NCI-H128 (cell line): ENCODE measurements around the gene GABBR2.

Source experiments
- DNase-seq: peaks from one replicate; lab custom pipeline; 2025; ENCODE audit not compliant: unreplicated experiment; lab: John Stamatoyannopoulos, UW

GABBR2 gene

DNA sequence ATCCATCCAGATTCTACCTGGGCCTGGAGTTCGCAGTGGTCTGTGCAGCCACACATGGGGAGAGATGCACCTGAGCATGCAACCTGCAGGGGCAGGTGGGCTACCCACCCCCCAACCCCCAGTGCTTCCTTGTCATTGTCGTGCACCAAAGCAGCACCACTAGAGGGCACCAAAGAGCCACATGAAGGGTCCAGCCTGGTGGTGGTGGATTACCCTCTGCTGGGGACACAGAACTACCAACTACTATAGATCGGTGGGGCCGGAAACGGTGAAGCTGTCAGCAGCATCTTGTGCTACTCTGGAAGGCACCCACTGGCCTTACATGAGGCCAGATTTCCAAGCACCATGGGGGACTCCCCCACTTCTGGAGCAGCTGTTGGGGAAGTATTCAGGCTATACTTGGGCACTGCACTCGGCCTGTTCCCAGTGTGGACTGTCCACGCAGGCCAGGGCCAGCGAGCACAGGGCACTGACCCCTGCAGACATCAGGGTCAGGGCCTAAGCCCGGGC is 393.1 kb downstream of the GABBR2 start:
- peak; percentile 83 for DNase-seq

DNA sequence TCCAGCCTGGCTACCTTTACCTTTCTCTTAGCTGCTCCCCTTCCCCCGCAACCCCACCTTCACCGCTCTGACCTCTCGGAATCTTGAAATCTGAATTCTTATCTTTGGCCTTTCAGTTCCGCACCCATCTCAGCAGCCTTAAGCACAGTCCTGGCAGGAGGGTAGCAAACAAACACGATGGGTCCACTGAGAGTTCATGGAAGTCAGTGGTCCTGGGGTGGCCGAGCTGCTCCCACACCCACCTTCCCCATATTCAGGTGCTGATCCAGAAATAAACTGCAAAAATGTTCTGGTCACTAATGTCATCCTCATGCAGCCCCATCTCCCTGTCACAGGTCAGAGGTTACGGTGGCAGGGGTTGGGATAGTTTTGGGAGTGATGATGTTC is 393.7 kb downstream of the GABBR2 start:
- no peak for DNase-seq

DNA sequence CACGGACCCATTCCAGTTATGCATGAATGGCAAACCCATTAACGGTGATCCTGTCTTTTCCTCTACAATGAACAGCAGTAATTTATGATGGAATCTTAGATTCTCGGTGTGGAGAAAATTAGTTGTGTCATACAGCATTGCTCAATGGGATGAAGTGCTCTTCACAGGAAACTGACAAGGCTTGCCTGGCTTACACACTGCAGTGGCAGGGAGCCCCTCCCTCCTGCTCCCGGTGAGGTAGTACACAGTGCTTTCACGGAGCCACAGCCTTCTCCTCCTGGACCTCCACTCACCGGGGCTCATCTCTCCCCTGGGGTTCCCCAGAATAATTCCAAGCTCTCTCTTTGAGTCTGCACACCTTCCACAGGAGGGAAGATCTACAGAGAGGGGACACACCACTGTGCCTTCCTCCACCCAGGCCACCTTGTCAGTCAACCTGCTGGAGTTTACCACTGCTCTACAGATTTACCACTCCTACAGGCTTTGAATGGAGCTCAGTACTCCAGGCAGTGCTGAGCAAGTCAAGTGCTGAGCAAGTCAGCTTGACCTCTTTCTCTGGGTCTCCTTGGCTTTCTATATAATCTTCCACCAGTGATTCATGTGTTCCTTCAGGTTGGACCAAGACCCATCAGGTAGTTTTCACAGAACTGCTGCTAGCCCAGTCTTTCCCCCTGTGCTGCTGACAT is 394.2 kb downstream of the GABBR2 start:
- DNase-seq = no peak

DNA sequence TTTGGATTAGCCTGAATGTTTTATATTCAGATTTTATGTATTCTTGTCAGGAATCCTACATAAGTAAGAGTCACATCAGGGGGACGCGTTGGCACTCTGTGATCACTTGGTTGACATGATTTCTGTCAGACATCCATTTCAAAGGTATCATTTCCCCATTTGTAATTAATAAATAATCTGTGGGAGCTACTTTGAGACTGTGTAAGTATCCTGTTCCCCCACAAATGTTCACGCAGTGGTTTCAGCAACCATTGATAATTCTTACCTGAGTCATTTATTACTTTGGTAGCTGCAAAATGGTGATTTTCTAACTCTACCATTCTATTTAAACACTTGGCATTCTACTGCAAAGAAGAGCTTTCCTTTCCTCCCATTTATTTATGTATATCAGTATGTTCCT is 396.4 kb downstream of the GABBR2 start:
- no peak for DNase-seq

DNA sequence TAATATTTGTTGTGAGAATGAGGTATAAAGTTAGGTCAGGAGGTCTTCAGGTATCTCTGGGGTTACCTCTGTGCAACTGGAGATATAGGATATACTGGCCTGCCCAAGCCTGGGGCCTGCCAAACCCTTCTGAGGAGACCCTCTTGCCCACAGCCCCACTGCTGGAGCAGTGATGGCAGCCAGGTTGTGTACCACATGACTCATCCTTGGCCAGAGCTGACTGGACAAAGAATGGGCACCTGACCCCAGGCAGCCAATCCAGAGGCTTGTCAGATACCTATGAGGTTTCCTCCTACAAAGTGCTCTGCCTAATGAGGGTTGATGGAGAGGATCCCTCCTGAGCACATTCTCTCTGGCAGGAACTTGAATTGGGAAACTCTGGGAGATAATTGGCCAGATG is 397.2 kb downstream of the GABBR2 start:
- DNase-seq = no peak

DNA sequence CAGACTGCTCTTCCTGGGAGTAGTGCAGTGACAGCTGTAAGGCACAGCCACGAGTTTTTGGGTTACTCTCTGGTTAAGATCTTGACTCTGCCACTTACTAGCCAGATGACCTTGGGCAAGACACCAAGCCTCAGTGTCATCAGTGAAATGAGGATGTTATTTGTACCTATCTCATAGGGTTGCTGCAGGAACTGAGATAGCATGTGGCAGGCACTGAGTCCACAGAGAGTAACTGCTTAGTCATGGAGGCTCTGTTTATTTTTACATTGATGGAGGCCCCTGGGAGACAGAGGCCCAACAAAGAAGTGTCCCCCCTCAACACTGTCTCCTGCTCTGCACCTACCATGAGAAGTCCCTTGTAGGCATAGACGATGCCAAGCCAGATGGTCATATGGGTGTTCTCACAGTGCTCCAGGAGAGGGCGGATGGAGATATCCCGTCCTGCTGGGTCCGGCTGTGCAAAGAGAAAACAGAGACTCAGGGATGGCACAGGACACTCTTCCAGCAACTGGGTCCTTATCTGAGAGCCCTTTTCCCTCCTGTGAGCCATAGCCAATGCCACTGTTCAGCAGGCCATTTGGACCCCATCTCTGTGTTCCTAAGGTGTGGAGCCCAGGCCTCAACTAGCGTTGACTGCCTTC is 397.9 kb downstream of the GABBR2 start:
- DNase-seq = no peak

DNA sequence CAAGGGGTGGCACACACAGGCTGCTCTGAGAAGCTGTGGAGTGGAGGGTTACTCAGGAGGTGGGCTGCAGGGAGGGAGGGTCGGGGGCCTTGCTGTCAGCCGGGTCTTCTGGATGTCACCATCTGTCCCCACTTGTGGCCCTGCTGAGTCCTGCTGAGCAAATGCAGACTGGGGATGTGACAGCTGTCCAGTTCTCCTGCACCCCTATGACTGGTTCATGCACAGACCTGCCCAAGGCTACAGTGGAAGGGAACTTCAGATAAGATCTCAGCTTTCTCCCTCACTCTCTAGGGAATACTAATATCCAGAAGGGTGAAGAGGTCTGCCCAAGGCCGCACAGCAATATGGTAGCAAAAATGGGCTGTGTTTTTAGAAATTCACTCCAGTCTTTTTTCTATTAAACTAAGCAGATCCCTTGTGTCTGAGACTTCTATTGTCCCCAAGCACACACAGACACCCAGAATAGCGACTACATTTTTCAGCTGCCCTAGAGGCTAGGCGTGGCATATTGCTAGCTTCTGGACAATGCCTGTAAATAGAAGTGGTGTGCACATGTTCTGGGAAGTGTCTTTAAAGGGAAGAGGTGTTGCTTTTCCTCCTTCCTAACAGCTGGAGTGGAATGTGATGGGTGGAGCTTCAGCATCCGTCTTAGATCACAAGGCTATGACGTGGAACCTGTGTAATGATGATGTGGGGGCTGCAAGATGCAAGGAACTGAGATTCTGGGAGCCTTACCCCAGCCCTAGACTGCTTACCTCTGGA is 402.2 kb downstream of the GABBR2 start:
- DNase-seq = no peak

DNA sequence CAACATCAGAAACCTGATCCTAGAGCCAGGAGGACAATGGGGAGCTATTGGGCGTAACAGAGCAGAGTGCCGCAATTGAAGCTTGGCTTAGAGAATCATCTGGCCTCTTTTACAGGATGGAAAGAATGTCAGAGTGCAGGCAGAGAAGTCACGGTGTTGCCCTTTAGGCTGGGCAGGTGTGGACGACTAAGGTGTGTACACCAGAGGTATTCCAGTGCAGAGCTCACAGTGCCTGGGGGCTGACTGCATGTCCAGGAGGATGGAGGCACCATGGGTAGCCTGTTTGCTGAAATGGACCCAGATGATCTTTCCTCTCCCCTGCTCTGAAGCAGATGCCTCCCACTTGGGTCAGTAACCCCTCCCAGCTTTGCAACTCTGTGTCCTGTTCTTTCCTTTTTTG is 404.4 kb downstream of the GABBR2 start:
- DNase-seq = no peak

DNA sequence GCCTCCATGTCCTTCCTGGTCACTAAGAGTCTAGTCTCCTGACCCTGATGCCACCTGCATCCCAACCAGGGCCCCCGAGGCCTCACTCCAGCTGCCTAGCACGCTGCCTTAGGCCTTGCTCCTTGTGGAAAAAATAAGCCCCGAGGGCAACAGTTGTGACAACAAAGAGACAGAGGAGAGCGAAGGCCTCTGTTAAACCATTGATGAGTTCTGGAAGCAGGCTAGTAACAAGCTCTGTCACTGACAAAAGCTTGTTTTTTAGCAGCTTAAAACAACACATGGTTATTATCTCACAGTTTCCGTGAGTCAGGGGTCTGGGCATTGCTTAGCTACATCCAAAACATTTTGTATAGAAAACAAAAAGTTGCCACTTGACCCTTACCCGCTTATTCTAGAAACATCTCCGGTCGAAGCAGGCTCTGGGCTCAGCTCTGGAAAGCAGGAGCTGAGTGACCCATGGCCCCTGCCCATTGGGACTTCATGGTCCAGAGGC is 405.1 kb downstream of the GABBR2 start:
- DNase-seq = no peak

DNA sequence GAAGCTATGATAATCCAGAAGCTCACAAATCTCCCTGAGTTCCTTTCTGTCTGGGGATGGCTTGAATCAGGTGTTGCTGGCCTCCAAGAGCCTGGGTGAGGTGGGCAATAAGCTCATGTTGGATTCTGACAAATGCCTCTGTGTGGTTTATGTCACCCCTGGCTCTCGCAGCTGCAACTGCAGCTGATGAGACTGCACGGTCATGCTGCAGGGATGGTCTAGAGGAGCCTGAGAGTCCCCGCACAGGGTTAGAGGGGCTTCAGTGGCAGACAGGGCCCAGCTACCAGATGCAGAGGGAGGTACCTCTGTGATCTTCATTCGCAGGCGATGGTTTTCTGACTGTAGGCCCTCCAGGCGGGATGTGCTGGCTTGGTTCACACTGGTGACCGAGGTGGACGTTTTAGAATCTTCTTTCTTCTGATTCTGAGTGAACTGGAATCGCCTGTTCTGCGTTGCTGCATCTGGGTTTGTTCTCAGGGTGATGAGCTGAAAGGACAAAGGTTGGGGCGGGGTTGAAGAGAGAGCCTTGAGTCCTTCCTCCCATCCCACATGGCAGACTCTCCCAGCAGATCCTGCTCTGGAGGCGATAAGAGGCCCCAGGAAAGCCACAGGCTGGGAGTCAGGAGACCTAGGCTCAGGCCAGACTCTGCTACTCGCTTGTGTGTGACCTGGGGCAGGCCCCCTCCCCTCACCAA is 405.6 kb downstream of the GABBR2 start:
- DNase-seq = no peak

DNA sequence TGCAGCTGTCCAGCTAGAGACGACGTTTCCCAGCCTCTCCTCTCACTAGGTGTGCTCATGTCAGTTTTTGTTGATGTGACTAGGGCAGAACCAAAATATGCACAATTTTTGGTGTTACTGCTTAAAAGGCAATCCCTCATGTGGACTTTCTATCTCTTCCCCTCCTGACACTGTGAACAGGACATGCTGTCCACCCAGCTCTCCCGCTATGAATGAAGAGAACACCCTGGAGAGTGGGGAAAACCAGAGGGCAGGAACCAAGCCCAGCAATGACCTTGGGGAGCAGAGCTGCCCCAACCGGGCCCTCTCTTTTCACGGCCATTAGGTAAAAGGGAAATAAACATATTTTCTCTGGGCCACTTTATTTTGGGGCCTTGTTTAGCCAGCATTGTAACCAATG is 406.6 kb downstream of the GABBR2 start:
- no peak for DNase-seq

DNA sequence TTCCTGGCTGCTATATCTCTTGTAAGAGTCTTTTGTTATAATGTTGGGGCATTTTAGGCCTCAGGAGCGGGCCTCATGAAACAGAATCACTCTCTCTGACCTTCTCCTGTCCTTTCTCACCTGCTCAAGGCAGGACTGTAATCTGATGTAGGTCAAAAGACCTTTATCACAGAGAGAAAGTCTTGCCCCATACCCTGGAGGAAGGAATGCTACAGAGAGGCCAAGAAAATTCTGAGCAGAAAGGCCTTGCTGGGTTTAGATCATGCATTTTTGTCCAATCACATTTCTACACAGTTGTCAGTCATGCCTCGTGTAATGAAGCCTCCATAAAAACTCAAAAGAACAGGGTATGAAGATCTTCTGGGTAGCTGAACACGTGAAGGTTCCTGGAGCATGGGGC is 408.1 kb downstream of the GABBR2 start:
- no peak for DNase-seq

DNA sequence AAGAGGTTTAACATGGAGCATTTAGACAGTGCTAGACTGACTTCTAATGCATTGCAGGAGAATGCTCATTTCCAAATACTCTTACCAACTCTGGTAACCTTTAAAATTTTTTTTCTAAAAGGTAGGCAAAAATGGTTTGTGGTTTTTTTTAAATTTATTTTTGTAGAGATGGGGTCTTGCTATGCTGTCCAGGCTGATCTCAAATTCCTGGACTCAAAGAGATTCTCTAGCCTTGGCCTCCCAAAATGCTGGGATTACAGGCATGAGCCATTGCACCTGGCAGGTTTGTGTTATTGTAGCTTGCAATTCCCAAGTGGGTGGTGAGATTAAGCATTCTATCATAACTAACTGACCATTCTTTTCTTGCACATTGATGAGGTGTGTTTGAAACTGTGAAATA is 410.3 kb downstream of the GABBR2 start:
- DNase-seq = no peak

DNA sequence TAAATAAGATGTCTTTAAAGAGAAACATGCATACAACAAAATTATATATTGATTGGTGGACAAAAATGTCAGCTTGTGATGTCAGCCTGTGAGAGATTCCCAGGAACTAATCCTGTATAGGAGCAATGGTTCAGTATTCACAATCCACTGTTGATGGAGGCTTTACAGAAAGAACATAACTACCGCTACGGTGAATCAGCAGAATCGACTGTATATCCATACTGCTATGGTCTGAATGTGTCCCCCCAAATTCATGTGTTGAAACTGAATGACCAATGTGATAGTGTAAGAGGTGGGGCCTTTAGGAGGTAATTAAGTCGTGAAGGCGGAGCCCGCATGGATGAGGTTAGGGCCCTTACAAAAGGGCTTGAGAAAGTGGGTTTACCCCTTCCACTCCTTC is 412.9 kb downstream of the GABBR2 start:
- no peak for DNase-seq

DNA sequence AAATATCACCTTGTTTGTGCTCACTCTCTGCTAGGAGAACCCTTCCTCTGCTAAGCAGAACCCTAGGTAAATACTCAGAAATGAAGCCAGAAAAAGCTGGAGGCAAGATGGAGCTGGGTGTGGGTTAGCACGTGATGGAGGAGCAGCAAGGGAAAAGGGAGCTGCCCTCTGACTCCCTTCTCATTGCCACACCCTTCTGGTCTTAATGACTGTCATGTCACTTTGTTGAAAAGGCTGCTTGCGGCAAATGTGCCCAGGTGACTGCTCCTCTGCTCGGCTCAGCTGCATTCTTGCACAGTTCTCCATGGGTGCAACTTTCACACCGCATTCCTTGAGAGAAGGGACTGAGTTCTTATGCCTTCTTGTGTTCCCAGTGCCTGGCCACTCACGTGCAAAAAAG is 416.9 kb downstream of the GABBR2 start:
- no peak for DNase-seq

DNA sequence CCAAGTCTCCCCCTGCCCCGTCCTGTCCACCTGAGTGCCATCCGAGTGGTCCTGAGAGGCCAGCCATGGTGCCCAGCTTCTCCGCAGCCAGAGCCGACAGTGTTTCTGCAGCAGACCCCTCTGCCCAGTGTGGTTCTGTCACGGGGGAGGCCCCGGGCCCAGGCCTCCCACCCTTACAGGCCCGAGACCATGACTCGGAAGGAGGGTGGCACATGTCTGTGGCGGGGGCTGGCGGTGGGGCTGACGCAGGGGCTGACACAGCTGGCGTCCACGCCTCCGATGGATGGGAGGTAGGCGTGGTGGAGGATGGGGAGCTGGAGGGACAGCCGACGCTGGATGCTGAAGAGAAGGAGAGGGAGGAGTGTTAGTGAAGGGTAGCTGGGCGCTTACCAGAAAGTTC is 418.3 kb downstream of the GABBR2 start:
- DNase-seq = no peak

DNA sequence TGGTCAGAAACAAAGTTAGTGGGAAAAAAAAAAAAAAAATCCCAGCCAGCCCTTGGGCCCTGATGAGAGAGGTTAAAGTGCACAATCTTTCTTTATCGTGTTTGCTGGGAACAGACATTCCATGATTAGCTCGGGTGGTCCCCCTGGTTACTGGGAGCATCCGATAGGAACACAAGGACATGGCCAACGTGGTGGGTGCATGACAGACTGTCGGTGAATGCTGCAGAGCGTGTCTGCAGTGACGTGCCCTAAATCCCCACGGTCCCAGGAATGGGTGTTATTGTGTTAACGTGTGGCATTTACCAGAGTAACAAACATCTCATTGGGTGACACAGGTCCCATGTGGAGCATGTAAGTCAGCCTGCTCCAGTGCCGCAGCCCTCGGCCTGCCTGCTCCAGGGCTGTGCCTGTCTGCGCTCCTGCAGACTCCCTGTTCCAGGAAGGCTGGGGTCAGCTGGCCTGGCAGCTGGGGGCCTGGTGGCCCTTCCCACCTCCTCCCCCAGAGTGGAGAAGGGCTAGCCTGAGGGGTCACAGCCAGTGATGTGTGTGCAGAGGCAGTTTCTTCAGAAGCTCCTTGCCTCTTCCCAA is 419.0 kb downstream of the GABBR2 start:
- DNase-seq = no peak

DNA sequence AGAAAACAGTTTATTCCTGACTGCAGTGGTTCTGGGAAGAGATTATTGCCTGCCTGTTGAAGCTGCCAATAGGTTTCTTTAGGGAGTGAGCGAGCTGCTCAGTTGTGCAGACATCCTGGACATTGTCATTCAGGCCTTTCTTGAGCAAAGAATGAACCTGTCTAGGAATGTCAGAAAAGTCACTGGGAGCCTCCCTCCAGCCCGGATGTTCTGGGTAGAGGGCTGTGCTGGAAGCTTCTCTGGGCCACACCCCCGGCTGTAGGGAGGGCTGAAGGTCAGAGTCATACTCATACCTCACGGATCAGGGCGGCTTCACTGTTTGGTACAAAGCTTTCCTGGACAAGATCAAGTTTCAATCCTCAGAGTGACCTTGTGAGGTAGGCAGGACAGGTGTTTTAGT is 419.9 kb downstream of the GABBR2 start:
- no peak for DNase-seq

DNA sequence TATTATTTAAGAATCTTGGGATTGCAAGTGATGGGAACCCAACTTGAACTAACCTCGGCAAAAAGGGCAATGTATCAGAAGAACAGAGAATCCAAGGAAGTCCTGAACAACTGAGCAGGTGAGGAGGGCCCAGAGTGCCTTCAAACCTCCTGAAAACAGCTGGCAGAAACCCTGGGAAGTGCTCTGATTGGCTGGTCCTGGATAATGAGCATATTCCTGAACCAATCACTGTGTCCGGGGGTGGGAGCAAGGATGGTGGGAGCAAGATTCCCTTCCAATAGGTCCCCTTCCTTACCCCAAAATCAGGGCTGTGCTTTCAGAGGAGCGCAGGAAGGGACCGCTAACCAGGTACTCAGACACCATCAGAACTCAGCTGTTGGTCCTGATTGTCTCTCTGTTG is 421.4 kb downstream of the GABBR2 start:
- DNase-seq = no peak

DNA sequence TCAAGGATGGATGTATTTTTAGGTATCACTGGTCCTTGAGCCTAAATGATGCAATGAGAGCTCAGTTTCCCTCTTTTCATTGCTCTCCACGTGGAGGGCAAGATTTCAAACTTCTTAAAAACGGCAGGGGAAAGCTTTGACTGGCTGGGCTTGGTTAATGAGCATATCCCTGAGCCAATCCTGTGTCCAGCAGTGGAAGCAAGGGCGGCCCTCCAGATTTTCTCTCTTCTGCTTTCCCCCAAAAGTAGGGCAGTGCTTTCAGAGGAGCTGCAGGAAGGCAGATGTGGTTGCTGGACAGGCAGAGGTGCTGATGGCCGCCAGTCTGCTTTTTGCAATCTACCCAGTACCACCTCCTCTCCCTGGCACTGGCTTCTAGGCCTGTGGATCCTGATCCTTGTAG is 423.3 kb downstream of the GABBR2 start:
- no peak for DNase-seq

DNA sequence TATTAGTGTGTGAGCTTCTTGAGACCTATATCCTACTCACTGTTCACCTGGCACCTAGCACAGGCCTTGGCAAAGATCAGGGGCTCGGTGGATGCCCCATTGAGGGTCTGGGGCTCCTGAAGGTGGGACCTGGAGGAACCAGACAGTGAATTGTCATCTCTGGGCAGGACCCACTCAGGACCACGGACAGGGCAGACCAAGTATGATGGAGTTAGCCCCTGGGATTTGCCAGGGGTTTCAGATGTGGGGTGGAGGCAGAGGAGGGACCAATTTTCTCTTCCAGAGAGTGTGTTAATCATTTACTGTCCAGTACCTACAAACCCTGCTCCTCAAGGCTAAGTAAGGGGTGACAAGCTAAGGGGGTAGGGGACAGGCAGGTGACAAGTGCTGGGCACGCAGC is 424.0 kb downstream of the GABBR2 start:
- DNase-seq = no peak
